Endodermal cell (in vitro differentiated cells): Measurements from ENCODE around the gene FAM124B. TPM values are rescaled to one million over a fixed set of nuclear protein-coding genes. Genes with fewer than 3 reads are reported as not detected.

Source experiments
- DNase-seq: peaks from one replicate; pipeline ENCODE4 v3.0.0-alpha.2; 2017
- H3K27ac ChIP-seq: 2 replicates; pipeline ENCODE4 v1.5.1; 2013; ENCODE audit warnings: mild to moderate bottlenecking, low read depth, low read length, moderate library complexity
- H3K27me3 ChIP-seq: 2 replicates; pipeline ENCODE4 v1.6.1; 2013; ENCODE audit warnings: mild to moderate bottlenecking, low read length, moderate library complexity; ENCODE audit not compliant: insufficient read depth, control insufficient read depth, poor library complexity, severe bottlenecking
- H3K36me3 ChIP-seq: 2 replicates; pipeline ENCODE4 v1.7.0; 2013; ENCODE audit warnings: mild to moderate bottlenecking, low read length, moderate library complexity; ENCODE audit not compliant: control insufficient read depth, insufficient read depth
- H3K4me1 ChIP-seq: one replicate; pipeline ENCODE4 v1.7.0; 2013; ENCODE audit warnings: low read length; ENCODE audit not compliant: control insufficient read depth, insufficient read depth
- H3K4me3 ChIP-seq: 2 replicates; pipeline ENCODE4 v1.5.1; 2013; ENCODE audit warnings: mild to moderate bottlenecking, low read length, moderate library complexity
- H3K9ac ChIP-seq: 2 replicates; pipeline ENCODE4 v1.6.1; 2013; ENCODE audit warnings: mild to moderate bottlenecking, low read length, moderate library complexity; ENCODE audit not compliant: poor library complexity, severe bottlenecking; ENCODE audit errors: extremely low read depth
- H3K9me3 ChIP-seq: 2 replicates; pipeline ENCODE4 v1.6.1; 2013; ENCODE audit warnings: mild to moderate bottlenecking, low read length, moderate library complexity; ENCODE audit not compliant: control insufficient read depth
- H3K27ac Mint-ChIP-seq: 2 replicates; pipeline ENCODE4 v1.8.0; 2020; ENCODE audit warnings: mixed read lengths
- H3K27me3 Mint-ChIP-seq: 2 replicates; pipeline ENCODE4 v1.8.0; 2021; ENCODE audit warnings: mild to moderate bottlenecking, mixed read lengths; ENCODE audit not compliant: insufficient read depth
- H3K36me3 Mint-ChIP-seq: 2 replicates; pipeline ENCODE4 v1.8.0; 2020; ENCODE audit warnings: low read depth, mixed read lengths
- H3K4me1 Mint-ChIP-seq: 2 replicates; pipeline ENCODE4 v1.8.0; 2020; ENCODE audit warnings: mixed read lengths
- H3K4me3 Mint-ChIP-seq: 2 replicates; pipeline ENCODE4 v1.8.0; 2020; ENCODE audit warnings: mild to moderate bottlenecking, moderate library complexity, mixed read lengths
- H3K9me3 Mint-ChIP-seq: 2 replicates; pipeline ENCODE4 v1.8.0; 2020; ENCODE audit warnings: mild to moderate bottlenecking, mixed read lengths
- WGBS, 2 experiments: methylation state at CpG; one replicate each; pipeline versions ENCODE4 v1.1.5 to v1.1.7; 2013; ENCODE audit warnings: missing lambda C conversion rate in 2 of 2, mixed read lengths in 1 of 2; ENCODE audit not compliant: insufficient coverage in 1 of 2, insufficient read length in 1 of 2; 5-methylcytosine and 5-hydroxymethylcytosine counted together
- total RNA-seq, 2 donors: library from RNA; stranded (reverse); fragmentation: NEBNext Ultra II Directional in 1 of 2; extraction: Animal tissue kit (Norgen Biotek cat#: 25700) in 1 of 2; gene quantifications; 2 replicates in 1 of 2; 3 replicates in 1 of 2; pipeline ENCODE4 v1.2.1, GENCODE V29; 2021
- TF ChIP-seq, protein P1 (sequence below): fragments of 200-600 bp; sonication (generic); conservative IDR thresholded peaks from 2 replicates; pipeline ENCODE4 v1.5.0; 2021; ENCODE audit warnings: antibody characterized with exemption, mild to moderate bottlenecking

Gene FAM124B
- total RNA-seq, 2 donors from 2014 or later = 0.58 to 1.2 TPM

GRCh38 chr2:224381521-224382279 lies 20.2 kb downstream of the FAM124B start:
- WGBS, 2 experiments = 85 to 100% methylated on average over 1 to 5 of the region's 6 CpGs
- Histone ChIP-seq H3K9ac (no peak overlapping the region), H3K4me3 (no peak overlapping the region), H3K9me3 (no peaks in the 10 kb centered on the region), H3K27ac (no peak overlapping the region), H3K27me3 (no peaks in the 10 kb centered on the region), H3K4me1 (no peaks in the 10 kb centered on the region), H3K36me3 (no peaks in the 10 kb centered on the region)
- Mint-ChIP-seq H3K27me3 (no peaks in the 10 kb centered on the region), H3K27ac (no peak overlapping the region), H3K36me3 (no peaks in the 10 kb centered on the region), H3K9me3 (no peaks in the 10 kb centered on the region), H3K4me3 (no peak overlapping the region), H3K4me1 (no peaks in the 10 kb centered on the region)
- TF ChIP-seq, protein P1, sequence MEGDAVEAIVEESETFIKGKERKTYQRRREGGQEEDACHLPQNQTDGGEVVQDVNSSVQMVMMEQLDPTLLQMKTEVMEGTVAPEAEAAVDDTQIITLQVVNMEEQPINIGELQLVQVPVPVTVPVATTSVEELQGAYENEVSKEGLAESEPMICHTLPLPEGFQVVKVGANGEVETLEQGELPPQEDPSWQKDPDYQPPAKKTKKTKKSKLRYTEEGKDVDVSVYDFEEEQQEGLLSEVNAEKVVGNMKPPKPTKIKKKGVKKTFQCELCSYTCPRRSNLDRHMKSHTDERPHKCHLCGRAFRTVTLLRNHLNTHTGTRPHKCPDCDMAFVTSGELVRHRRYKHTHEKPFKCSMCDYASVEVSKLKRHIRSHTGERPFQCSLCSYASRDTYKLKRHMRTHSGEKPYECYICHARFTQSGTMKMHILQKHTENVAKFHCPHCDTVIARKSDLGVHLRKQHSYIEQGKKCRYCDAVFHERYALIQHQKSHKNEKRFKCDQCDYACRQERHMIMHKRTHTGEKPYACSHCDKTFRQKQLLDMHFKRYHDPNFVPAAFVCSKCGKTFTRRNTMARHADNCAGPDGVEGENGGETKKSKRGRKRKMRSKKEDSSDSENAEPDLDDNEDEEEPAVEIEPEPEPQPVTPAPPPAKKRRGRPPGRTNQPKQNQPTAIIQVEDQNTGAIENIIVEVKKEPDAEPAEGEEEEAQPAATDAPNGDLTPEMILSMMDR = no peak
- DNase-seq = no peak

DNA sequence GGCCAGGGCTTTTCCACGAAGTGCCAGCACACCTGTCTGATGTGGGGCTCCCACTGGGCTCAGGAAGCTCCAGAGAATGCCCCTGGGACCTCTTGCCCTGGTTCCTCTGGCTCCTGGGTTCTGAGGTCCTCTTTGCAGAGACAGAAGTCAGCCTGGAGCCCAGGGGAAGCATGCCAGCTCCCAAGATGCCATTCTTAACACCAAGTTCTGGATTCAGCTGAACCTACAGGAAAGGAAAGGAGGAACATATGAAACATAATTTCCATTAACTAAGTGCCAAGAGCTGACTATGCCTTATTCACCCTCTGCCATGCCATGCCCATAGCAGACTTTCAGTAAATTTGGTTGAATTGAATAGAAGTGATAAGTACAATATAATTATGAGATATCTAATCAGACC lies 21.9 kb downstream of the FAM124B start:
- no peak for DNase-seq
- Mint-ChIP-seq H3K9me3 (no peaks in the 10 kb centered on the region), H3K27ac (no peak overlapping the region), H3K27me3 (no peaks in the 10 kb centered on the region), H3K36me3 (no peaks in the 10 kb centered on the region), H3K4me3 (no peak overlapping the region), H3K4me1 (no peaks in the 10 kb centered on the region)
- H3K27ac ChIP-seq = no peak overlapping the region
- whole genome bisulfite sequencing, 2 experiments = 91 to 100% methylated on average over 1 of the region's 1 CpG
- no peak overlapping the region for H3K9ac ChIP-seq
- H3K27me3 ChIP-seq = no peaks in the 10 kb centered on the region
- H3K9me3 ChIP-seq = no peaks in the 10 kb centered on the region
- TF ChIP-seq, protein P1 = no peak
- no peaks in the 10 kb centered on the region for H3K36me3 ChIP-seq
- no peak overlapping the region for H3K4me3 ChIP-seq
- H3K4me1 ChIP-seq = no peaks in the 10 kb centered on the region

GRCh38 chr2:224379172-224379571 lies 22.7 kb downstream of the FAM124B start:
- Mint-ChIP-seq H3K4me3 (no peak overlapping the region), H3K4me1 (no peaks in the 10 kb centered on the region), H3K27ac (no peak overlapping the region), H3K27me3 (no peaks in the 10 kb centered on the region), H3K9me3 (no peaks in the 10 kb centered on the region), H3K36me3 (no peaks in the 10 kb centered on the region)
- Histone ChIP-seq H3K36me3 (no peaks in the 10 kb centered on the region), H3K9me3 (no peaks in the 10 kb centered on the region), H3K4me1 (no peaks in the 10 kb centered on the region), H3K27ac (no peak overlapping the region), H3K9ac (no peak overlapping the region), H3K4me3 (no peak overlapping the region), H3K27me3 (no peaks in the 10 kb centered on the region)
- WGBS, 2 experiments = 91 to 95% methylated on average over 3 to 4 of the region's 4 CpGs
- TF ChIP-seq, protein P1 = no peak
- no peak for DNase-seq
